22Rv1 (cell line): ENCODE data around the gene MBNL2.

Experiments used
- CTCF ChIP-seq: fragments of 450-650 bp; IDR thresholded peaks from 2 replicates; pipeline ENCODE4 v1.5.1; 2017; ENCODE audit warnings: mild to moderate bottlenecking
- ZFX ChIP-seq: fragments of 450-650 bp; IDR thresholded peaks from 2 replicates; pipeline ENCODE4 v1.6.1; 2017; ENCODE audit warnings: antibody characterized with exemption, borderline replicate concordance

GRCh38 chr13:97348569-97349100 lies 126.5 kb downstream of the MBNL2 start:
- TF ChIP-seq CTCF (no peak), ZFX (no peak)
